GM21825 (cell line): ENCODE measurements around the gene WDR26.
A peak's percentile ranks its signal among the peaks of the same experiment; 100 is the strongest.

Experiments
- ATAC-seq: cut with Tn5 transposase; IDR thresholded peaks from one replicate; pipeline ENCODE4 v1.9.1; 2021; ENCODE audit warnings: mild to moderate bottlenecking, moderate library complexity; ENCODE audit not compliant: unreplicated experiment

WDR26 gene

DNA sequence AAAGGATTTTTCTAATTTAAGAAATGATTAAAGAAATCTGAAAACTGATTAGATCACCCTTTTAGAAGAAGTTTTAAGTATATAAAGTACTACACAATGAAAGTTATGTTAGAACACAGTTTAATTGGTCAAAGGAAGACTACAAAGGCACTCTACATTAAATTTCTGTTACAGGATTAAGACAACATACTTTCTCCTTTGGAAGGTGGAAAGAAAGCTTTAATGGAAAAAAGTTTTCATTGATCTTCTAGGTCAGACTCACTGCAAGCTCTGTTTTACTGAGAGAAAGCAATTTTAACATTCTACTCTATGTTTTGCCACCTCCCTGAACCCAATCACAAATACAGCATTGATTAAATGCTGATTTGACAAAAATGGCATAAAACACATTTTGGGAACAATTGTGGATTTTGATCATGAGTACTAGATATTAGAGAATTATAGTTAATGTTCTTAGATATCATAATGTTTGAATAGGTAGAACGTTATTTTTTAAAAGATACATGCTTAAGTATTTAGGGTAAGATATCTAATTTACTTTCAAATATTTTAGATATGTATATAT lies 32.0 kb downstream of the WDR26 start:
- ATAC-seq = no peak

DNA sequence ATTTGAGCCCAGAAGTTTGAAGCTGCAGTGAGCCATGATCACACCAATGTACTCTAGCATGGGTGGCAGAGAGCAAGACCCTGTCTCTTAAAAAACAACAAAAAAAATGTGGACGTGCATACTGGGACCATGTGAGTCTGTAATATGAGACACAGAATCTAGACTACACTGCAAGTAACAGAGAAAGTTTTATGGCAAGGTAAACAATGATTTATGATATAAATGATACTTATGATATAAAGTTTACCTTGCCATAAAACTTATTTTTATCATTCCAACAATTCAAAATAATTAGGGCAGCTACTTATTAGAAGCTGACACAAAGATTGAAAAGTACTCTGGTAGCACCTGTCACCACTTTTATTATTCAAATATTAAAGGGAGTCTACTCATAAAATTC lies 34.7 kb downstream of the WDR26 start:
- no peak for ATAC-seq

DNA sequence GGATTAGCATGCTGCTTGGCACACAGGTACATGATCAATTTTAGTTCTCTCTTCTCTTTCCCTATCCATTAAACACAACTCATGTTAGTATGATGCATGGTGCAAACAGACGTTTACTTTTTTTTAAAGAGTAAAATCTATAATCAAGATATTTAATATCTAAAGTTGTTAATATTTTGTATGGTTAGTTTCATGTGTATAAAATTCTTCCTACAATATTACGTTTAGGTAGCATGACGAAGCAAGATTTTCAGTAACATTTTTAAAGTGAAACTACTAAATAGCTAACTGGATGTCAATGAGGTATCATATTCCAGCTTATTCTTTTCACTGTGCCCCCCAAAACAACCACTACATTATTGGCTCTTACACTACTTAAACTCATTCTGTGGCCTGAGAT lies 41.3 kb downstream of the WDR26 start:
- no peak for ATAC-seq

- ATAC-seq = no peak
Measured at GRCh38 chr1:224392411-224393249, 42.0 kb downstream of the WDR26 start.

DNA sequence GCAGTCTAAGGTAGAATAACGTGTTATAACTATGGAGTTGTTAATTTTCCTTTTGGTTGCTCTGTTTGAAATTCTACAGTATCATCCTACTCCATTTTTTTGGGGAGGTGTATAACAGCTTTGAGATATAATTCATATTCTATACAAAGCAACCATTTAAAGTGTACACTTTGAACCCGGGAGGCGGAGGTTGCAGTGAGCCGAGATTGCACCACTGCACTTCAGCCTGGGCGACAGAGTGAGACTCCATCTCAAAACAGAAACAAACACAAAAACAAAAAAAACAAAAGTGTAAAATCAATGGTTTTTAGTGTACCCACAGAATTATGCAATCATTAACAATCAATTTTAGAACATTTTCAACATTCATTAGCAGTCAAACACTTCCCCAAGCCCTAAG lies 44.1 kb downstream of the WDR26 start:
- no peak for ATAC-seq

DNA sequence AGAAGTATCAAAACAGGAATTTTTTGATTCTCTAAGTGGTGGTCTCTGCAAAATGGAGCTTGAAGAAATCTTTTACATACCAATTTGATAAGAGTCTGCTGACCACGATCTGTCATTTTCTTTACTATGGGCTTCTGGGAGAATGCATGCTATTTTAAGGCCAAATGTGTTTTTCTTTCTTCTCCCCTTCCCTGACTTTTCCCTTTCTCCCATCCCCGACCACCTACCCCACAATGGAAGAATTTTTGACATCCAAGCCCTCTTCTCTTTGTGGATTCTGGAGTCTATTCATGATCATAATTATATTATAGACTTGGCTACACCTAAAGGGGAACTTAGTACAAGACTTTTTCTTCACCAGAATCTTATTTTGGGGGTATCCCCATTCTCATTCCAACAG lies 46.7 kb downstream of the WDR26 start:
- no peak for ATAC-seq

DNA sequence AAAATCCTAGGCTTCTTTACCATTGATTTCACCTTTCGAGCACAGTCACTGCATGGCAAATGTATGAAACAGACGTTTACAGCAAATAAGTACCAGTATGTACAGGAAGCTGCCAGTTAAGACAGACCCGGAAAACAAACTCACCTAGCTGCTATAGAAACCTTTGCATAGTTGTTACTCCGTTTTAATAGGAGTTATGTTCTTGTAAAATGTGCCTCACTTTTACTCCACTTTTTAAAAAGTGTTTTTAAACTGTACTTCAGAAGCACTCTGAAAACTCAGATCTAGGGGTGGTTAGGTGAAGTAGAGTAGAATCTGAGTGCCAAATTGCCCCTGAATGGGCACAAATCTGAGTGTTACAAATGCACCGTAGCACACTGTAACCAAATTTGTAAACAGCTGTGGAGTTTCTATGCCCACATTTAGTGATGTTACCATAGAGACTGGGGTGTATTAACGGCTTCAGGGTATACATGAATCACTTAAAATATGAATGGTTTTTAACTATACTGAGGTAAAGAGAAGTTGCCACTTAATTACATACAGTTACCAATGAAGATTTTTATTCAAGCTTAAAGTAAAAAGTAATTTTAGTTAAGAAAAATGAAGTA lies 47.2 kb downstream of the WDR26 start:
- ATAC-seq = no peak

GRCh38 chr1:224383218-224383617 lies 51.4 kb downstream of the WDR26 start:
- no peak for ATAC-seq

DNA sequence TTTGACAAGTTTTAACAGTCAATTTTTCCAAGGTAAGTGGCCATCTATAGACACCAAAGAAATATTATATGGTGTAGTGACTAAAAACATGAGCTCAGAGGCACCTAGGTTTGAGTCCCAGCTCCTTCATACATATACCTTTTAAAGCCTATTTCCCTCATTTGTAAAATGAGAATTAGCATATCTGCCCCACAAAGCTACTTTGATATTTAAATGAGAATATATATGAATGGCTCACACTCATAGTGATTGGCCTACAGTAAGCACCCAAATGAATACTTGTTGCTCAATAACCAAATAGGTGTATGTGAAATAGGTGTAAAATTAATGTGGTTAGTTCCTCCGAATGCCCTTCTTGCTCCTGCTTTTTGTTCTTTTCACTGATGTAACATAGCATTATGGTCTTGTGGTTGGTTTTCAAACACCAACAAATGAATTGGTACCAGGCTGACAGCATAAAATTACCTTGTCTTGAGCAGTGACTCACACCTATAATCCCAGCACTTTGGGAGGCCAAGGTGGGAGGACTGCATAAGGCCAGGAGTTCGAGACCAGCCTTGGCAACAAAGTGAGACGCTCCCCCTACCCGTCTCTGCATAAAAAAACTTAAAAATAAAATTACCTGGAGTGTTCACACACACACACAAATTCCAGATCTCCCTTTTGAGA lies 52.6 kb downstream of the WDR26 start:
- ATAC-seq = no peak

GRCh38 chr1:224380003-224380402 lies 54.6 kb downstream of the WDR26 start:
- peak; percentile 73 for ATAC-seq

GRCh38 chr1:224378855-224379631 lies 55.6 kb downstream of the WDR26 start:
- ATAC-seq = peak; percentile 46

- ATAC-seq = peak; percentile 52
Measured at GRCh38 chr1:224377676-224378006, 57.0 kb downstream of the WDR26 start.

DNA sequence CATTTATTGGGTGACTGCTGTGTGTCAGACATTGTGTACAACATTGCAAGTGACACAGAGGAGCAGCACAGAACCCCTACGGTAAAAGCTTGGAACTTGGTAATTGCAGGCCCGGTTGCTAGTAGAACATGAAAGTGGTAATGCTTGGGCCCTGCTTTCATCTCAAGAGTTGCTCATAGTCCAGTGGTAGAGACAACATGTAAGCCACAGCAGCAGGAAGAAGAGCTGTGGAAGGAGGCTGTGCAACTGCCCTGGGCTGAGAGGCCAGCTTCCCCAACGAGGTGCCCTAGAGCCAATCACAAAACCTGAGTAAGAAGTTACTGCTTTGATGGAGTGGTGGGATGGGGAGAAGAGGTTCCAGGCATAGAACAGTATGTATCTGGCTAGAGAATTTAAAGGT lies 59.5 kb downstream of the WDR26 start:
- ATAC-seq = no peak

GRCh38 chr1:224373008-224373590 lies 61.5 kb downstream of the WDR26 start:
- no peak for ATAC-seq

- peak; percentile 83 for ATAC-seq
Measured at GRCh38 chr1:224368409-224368808, 66.2 kb downstream of the WDR26 start.

- no peak for ATAC-seq
Measured at GRCh38 chr1:224359207-224359606, 75.4 kb downstream of the WDR26 start.

DNA sequence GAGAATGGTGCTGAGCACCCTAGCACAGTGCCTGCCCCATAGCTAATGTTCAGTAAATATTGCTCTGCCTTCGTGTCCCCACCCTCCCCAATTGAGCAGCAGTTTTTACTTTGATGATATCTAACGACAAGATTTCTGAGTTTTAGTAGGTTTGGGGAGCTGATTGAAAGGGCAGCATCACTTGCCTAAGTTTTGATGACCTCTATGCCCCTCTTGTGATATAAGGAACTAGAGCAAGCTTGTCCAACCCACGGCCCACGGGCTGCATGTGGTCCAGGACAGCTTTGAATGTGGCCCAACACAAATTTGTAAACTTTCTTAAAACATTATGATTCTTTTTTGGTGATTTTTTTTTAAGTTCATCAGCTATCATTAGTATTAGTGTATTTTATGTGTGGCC lies 76.4 kb downstream of the WDR26 start:
- no peak for ATAC-seq

- no peak for ATAC-seq
Measured at GRCh38 chr1:224357626-224358124, 76.9 kb downstream of the WDR26 start.

DNA sequence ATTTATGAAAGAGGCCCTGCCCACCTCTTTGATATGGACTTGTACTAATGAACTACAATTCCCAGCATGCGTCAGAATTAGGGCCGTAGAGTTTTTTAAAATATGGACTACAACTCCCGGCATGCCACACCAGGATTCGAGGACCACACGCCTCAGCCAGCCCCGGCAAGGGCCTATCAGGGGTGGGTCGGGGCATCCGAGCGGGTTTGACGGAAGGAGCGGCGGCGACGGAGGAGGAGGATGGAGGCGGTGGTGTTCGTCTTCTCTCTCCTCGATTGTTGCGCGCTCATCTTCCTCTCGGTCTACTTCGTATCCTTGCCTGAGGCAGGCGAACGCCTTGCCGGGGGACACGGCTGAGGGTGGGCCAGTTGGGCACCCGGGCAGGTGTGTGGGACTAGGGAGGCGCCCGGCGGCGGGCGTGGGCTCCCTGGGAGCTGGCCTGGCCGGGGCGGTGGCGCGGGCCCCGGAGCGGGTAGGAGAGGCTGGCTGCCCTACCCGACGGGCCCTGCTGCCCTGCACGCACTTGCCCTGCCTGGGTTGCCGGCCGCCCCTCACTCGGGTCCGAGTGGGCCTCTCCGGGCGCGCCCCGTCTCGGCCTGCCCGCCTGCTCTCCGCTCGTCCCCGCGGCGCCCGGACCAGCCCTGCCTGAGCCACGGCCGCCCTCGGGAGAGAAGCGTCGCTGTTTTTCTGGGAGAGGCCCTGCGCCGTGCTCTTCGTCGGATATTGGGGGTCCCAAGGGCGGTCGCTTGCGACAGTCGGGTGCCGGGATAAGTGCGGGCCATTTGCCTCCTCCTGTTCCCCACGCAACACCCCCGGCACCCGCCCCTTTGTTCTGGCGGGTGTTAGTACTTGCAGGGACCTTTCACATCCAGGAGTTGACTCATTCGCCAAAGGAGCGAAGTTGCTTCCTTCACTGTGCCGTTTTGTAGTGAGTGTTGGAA lies 77.6 kb downstream of the WDR26 start, which contains the start of gene CNIH4:
Gene CNIH4, plus strand, starts transcription at position 195 of the 941 bp plus-strand sequence. Its CDS starts 46 bp downstream, at position 241.
- ATAC-seq = peak; percentile 98
